Epidermal melanocyte (primary cell): ENCODE data around the gene DRD4.

Experiments used
- DNase-seq: peaks from one replicate; pipeline ENCODE4 v3.0.0; 2011; ENCODE audit warnings: low spot score; ENCODE audit not compliant: insufficient read length

DRD4 gene

DNA sequence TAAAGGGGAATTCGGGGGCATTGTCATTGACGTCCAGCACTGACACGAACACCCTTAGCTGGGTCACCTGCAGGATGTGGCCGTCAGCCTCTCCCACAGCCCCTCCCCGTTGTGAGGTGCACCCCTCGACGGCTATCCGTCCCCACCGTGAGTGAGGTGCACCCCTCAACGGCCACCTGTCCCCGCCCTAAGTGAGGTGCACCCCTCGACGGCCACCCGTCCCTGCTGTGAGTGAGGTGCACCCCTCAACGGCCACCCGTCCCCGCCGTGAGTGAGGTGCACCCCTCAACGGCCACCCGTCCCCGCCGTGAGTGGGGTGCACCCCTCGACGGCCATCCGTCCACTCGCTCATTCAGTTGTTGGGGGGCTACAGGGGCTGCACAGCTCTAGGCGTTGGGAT is 15.2 kb upstream of the DRD4 start:
- DNase-seq: no peak

- no peak for DNase-seq
Measured at GRCh38 chr11:623349-623869, 13.7 kb upstream of the DRD4 start.

DNA sequence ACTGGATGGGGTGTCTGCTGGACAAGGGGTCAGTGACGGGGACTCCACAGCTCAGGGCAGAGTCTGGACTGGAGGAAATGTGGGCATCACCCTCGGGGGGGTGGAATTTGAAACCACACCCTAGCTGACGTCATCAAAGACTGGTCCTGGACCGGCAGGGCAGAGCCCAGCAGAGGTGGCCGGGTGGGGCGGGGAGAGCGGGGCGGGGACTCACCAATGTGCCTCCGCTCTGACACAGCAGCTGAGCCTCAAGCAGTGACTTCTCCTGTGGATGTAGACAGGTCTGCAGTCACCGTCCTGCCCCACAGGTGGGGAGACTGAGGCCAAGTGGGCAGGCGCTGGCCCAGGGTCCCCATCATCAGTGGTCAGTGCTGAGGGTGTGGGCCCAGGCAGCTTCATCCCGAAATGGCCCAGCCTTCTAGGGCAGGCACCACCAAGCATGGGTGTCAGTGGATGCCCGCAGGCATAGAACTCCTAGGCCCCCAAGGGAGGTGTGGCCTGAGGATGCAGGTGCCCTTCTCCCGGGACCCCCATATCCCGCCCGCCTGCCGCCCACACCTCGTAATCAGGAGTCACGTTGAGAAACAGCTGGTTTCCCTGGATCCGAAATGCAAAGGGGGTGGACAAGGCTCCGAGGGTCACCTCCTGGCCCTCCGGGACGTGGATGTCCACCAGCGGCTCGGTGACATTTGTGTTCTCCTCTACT is 12.9 kb upstream of the DRD4 start:
- no peak for DNase-seq

GRCh38 chr11:624705-625635 is 12.1 kb upstream of the DRD4 start, which contains the start of gene CDHR5:
Gene CDHR5, minus strand, starts transcription at chr11:624955. Its CDS starts 53 bp downstream, at chr11:624902.
- DNase-seq: no peak

- no peak for DNase-seq
Measured at GRCh38 chr11:625636-626268, 11.3 kb upstream of the DRD4 start.

DNA sequence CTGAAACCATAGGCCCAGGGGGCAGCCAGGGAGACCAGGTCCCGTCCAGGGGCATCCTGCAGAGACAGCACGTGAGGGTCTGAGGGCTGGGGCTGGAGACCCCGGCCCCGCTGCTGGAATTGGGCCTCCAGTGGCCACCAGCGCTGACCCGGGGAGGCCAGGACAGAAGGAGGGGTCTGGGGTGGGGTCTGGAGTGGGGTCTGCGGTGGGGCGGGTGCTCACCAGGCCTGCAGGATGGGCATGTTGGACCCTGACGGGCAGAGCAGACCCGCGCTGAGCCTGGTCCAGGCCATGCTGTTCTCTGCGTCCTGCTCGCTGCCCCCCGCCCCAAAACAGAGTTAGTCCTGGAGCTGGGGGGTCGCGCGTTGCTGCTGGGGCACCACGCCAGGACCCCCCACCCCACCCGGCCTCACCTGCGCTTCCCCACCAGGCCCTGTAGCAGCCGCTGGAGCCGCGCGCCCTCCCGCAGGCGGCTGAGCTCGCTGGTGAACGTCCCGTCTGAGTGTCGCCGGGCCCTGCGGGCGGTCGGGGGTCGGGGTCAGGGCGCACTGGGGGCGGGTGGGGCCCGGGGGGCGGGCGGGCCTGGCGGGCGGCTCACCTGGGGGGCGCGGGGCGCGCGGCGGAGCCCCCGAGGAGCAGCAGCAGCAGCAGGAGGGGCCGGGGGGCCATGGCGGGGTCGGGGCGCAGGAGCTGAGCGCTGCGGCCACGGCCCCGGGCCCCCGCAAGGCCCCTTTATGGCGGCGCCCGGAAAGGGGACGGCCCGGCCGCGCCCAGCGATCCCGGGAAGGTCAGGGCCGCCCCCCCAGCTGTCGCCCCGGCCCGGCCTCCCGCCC is 10.4 kb upstream of the DRD4 start, which contains the start of gene SCT:
Gene SCT (minus strand): TSS at position 707 of the 833 bp plus-strand sequence. CDS start 38 bp downstream, at position 669.
- DNase-seq: no peak

DNA sequence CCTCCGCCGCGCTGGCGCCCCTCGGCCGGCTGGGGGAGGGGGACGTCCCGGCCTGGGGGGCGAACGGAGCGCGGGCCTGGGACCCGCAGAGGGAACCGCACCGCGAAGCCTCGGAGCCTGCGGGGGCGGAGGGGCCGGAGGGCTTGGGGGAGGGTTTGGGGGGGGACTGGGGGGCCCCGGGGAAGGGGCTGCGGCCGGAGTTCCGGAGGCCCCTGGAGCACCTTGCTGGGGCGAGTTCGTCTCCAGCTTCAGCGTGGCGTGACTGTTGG is 9.8 kb upstream of the DRD4 start:
- DNase-seq: no peak

DNA sequence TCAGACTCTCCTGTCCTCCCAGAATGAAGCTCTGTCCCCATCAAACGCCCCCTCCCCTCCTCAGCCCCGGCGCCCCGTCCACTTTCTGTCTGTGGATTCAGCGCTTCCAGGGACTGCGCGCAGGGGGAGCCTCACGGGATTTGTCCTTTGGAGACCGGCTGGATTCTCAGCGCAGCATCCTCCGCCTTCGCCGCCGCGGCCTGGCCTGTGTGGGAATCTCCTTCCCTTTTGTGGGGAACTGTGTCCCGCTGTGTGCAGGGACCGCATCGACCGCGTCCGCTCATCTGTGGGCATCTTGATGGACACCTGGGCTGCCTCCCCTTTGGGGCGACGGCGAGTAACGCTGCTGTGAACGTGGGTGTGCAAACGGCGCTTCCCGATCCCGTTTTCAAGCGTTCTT is 9.0 kb upstream of the DRD4 start:
- DNase-seq: no peak

- DNase-seq: no peak
Measured at GRCh38 chr11:629237-629583, 7.9 kb upstream of the DRD4 start.

DNA sequence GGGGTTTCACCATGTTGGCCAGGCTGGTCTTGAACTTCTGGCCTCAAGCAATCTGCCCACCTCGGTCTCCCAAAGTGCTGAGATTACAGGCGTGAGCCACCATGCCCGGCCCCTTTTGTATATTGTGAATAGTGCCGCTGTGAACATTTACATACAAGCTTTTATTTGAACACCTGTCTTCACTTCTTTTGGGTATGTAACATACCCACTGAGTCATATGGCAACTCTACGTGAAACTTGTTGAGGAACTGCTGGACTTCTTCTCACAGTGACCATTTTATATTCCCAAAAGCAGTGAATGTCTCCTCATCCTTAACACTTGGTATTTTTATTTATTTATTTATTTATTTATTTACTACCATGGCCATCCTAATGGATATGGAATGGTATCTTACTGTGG is 6.2 kb upstream of the DRD4 start:
- DNase-seq: no peak

- no peak for DNase-seq
Measured at GRCh38 chr11:635945-636510, 1.0 kb upstream of the DRD4 start.

DNA sequence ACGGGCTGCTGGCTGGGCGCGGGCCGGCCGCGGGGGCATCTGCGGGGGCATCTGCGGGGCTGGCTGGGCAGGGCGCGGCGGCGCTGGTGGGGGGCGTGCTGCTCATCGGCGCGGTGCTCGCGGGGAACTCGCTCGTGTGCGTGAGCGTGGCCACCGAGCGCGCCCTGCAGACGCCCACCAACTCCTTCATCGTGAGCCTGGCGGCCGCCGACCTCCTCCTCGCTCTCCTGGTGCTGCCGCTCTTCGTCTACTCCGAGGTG is 194 bp downstream of the DRD4 start:
- no peak for DNase-seq

DNA sequence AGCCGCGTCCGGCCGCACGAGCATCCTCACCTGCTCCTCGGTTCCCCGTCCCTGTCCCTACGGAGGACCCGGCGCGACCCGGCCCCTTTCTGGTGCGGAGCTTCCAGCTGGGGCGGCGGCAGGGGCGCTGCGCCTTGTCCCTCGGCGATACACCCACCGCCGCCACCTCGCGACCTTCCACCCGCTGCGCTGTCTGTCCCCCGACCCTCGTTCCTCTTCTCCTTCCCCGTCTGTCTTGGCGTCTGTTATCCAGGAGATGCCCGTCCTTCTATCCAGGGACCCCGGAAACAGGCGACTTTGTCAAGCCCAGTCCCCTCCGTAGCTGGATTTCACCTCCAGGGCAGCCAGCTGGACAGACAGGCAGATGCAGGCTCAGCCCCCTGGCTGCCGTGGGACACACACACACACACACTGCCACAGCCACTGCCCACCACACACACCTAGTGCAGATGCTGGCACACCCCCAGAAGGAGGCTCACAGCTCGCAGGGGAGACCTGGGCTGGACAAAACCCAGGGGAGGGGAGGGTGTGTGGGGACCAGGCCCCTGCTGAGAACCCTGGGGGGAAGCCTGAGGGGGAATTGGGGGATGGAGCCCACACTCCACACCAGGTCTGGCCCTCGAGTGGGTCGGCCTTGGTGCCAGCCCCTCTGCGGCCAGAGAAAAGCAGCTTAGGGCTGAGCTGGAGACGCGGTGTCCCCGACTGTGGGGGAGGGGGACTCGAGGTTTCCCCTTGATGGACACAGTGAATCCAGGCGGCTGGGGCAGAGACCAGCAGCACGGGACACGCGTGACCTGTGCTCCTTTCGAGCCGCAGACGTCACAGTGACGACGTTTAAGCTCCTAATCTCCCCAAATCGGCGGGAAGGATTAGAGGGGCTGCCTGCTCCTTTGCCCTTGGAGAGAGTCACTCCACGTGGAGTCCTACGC is 788 bp downstream of the DRD4 start:
- DNase-seq: no peak

- no peak for DNase-seq
Measured at GRCh38 chr11:638631-639331, 1.7 kb downstream of the DRD4 start.

DNA sequence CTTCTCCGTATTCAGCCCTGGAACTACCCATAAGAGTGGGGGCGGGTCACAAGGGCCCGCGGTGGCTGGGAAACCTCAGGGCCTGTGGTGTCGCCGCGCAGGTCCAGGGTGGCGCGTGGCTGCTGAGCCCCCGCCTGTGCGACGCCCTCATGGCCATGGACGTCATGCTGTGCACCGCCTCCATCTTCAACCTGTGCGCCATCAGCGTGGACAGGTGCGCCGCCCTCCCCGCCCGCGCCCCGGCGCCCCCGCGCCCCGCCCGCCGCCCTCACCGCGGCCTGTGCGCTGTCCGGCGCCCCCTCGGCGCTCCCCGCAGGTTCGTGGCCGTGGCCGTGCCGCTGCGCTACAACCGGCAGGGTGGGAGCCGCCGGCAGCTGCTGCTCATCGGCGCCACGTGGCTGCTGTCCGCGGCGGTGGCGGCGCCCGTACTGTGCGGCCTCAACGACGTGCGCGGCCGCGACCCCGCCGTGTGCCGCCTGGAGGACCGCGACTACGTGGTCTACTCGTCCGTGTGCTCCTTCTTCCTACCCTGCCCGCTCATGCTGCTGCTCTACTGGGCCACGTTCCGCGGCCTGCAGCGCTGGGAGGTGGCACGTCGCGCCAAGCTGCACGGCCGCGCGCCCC is 2.4 kb downstream of the DRD4 start:
- DNase-seq: no peak

- no peak for DNase-seq
Measured at GRCh38 chr11:640021-640706, 3.1 kb downstream of the DRD4 start.

DNA sequence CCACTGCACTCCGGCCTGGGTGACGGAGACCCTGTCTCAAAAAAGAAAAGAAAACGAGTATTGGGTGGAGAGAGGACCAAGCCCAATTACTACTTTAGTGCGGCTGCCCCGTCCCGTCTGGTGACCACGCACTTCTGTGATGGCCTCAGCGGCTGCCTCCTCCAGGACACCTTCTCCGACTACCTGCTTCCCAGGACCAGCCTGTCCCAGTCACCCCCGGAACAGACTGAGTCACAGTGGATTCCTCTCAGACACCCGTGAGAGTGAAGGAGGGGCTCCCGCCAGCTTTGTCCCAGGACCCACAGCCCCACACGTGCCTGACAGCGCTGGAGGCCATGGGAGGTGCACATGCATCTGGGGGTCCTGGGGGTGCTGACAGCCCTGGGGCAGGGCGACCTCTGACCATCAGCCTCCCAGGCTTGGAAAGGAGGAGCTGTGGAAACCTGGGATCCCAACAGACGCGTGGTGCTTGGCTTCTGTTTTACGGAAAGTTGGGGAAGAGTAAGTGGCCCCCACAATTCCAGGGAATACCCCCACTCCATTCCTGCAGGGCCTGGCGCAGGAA is 4.8 kb downstream of the DRD4 start:
- DNase-seq: no peak

DNA sequence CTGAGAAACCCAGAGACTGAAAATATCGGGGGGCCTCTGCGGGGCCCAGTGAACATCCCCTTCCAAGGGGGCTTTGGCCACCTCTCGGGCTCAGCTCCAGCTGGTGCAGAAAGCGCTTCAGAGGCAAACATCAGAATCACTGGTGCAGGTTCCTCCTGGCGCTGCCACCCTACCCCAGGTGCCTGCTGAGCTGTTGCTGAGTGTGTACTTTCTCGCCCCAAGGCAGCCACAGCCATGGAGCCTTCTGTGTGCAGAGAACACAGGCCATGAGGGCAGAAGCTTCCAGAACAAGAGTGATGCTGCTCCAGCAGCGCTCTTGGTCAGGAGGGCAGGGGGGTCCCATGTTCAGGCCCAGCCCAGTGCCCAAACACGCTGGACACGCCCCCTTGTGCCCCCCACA is 6.3 kb downstream of the DRD4 start:
- DNase-seq: no peak
